IMR-90 (cell line): ENCODE data around the gene AGPAT1. TPM values are rescaled to one million over a fixed set of nuclear protein-coding genes. Genes with fewer than 3 reads are reported as not detected.

Experiments used
- ATAC-seq: fragments of 200-7000 bp; cut with Tn5 transposase; 2 replicates; pipeline ENCODE4 v1.9.1; 2020; ENCODE audit warnings: low read depth, mild to moderate bottlenecking, moderate library complexity
- BruUV-seq: library from RNA; stranded (reverse); fragments of 400-500 nt; replicated peaks from 2 replicates; lab custom pipeline; 2021; lab: Mats Ljungman, UMichigan
- CTCF ChIA-PET: fragments of 300-600 bp; formaldehyde crosslinking; extraction: SDS; loops from one replicate; lab custom pipeline; 2021; ENCODE audit warnings: antibody characterized with exemption; lab: Yijun Ruan, JAX
- POLR2A ChIA-PET: fragments of 300-600 bp; sonication (Branson Sonifier 250); formaldehyde crosslinking; loops from one replicate; lab custom pipeline; 2022; ENCODE audit warnings: antibody characterized with exemption; ENCODE audit not compliant: unreplicated experiment; lab: Charles Lee
- DNase-seq: peaks from one replicate; pipeline ENCODE4 v3.0.0; 2013
- H2AFZ ChIP-seq: replicated peaks from 2 replicates; pipeline ENCODE3; 2013; ENCODE audit warnings: low read length, mild to moderate bottlenecking; ENCODE audit not compliant: poor library complexity
- H2AK5ac ChIP-seq: 2 replicates; pipeline ENCODE4 v1.6.1; 2013; ENCODE audit warnings: low read depth, low read length, inconsistent platforms
- H2AK9ac ChIP-seq: replicated peaks from 2 replicates; pipeline ENCODE3; 2013; ENCODE audit warnings: mild to moderate bottlenecking, low read depth, low read length, moderate library complexity; ENCODE audit not compliant: poor library complexity
- H2BK120ac ChIP-seq: 2 replicates; pipeline ENCODE4 v1.6.1; 2013; ENCODE audit warnings: low read depth, low read length, inconsistent platforms
- H2BK15ac ChIP-seq: 3 replicates; pipeline ENCODE4 v1.6.1; 2013; ENCODE audit warnings: low read depth, low read length, inconsistent platforms
- H2BK20ac ChIP-seq: 2 replicates; pipeline ENCODE4 v1.6.1; 2013; ENCODE audit warnings: low read depth, mild to moderate bottlenecking, inconsistent platforms, low read length, moderate library complexity
- H2BK5ac ChIP-seq: 2 replicates; pipeline ENCODE4 v1.6.1; 2013; ENCODE audit warnings: mild to moderate bottlenecking, low read depth, low read length, inconsistent platforms; ENCODE audit not compliant: poor library complexity, severe bottlenecking
- H3K14ac ChIP-seq: replicated peaks from 2 replicates; pipeline ENCODE4 v1.6.1; 2013; ENCODE audit warnings: low read depth, low read length, inconsistent platforms
- H3K18ac ChIP-seq: 2 replicates; pipeline ENCODE4 v1.6.1; 2013; ENCODE audit warnings: low read depth, low read length, control low read depth
- H3K23ac ChIP-seq: 2 replicates; pipeline ENCODE4 v1.6.1; 2013; ENCODE audit warnings: low read depth, low read length, inconsistent platforms
- H3K27ac ChIP-seq: 2 replicates; pipeline ENCODE4 v1.5.1; 2013; ENCODE audit warnings: mild to moderate bottlenecking, control low read depth, low read length; ENCODE audit not compliant: insufficient read depth
- H3K27me3 ChIP-seq: 2 replicates; pipeline ENCODE4 v1.6.1; 2013; ENCODE audit warnings: low read length; ENCODE audit not compliant: control insufficient read depth, insufficient read depth
- H3K36me3 ChIP-seq: 2 replicates; pipeline ENCODE4 v1.6.1; 2013; ENCODE audit warnings: low read length, mixed read lengths; ENCODE audit not compliant: control insufficient read depth, insufficient read depth
- H3K4ac ChIP-seq: 2 replicates; pipeline ENCODE4 v1.6.1; 2013; ENCODE audit warnings: low read depth, low read length, inconsistent platforms
- H3K4me1 ChIP-seq: 2 replicates; pipeline ENCODE4 v1.6.1; 2013; ENCODE audit warnings: low read length, mixed read lengths; ENCODE audit not compliant: control insufficient read depth, insufficient read depth
- H3K4me2 ChIP-seq: 2 replicates; pipeline ENCODE4 v1.6.1; 2013; ENCODE audit warnings: low read depth, mild to moderate bottlenecking, control low read depth, low read length, moderate library complexity
- H3K4me3 ChIP-seq: 2 replicates; pipeline ENCODE4 v1.5.1; 2013; ENCODE audit warnings: low read depth, mild to moderate bottlenecking, control low read depth, low read length, moderate library complexity; ENCODE audit not compliant: insufficient read depth
- H3K56ac ChIP-seq: 2 replicates; pipeline ENCODE4 v1.6.1; 2013; ENCODE audit warnings: low read length, inconsistent platforms; ENCODE audit not compliant: insufficient read depth; ENCODE audit errors: extremely low read depth
- H3K79me1 ChIP-seq, 2 experiments: 2 replicates each; pipeline ENCODE4 v1.6.1; 2013; ENCODE audit warnings: low read length in 2 of 2, inconsistent platforms in 1 of 2, low read depth in 1 of 2
- H3K9ac ChIP-seq: 2 replicates; pipeline ENCODE4 v1.6.1; 2013; ENCODE audit warnings: low read depth, low read length, control low read depth
- H3K9me1 ChIP-seq: 2 replicates; pipeline ENCODE4 v1.6.1; 2013; ENCODE audit warnings: low read length, inconsistent platforms; ENCODE audit not compliant: insufficient read depth
- H3K9me3 ChIP-seq: 2 replicates; pipeline ENCODE4 v1.6.1; 2013; ENCODE audit warnings: low read length; ENCODE audit not compliant: control insufficient read depth, insufficient read depth
- H4K20me1 ChIP-seq: 2 replicates; pipeline ENCODE4 v1.6.1; 2013; ENCODE audit warnings: low read length, inconsistent platforms; ENCODE audit not compliant: insufficient read depth
- H4K5ac ChIP-seq: 2 replicates; pipeline ENCODE4 v1.6.1; 2013; ENCODE audit warnings: mild to moderate bottlenecking, low read depth, low read length, control low read depth
- H4K8ac ChIP-seq, 2 experiments: 2 replicates each; pipeline ENCODE4 v1.6.1; 2013; ENCODE audit warnings: low read depth in 2 of 2, low read length in 2 of 2, control low read depth in 1 of 2, inconsistent platforms in 1 of 2
- H4K91ac ChIP-seq: 2 replicates; pipeline ENCODE4 v1.6.1; 2013; ENCODE audit warnings: low read depth, low read length, inconsistent platforms; ENCODE audit not compliant: insufficient read depth
- MAZ ChIP-seq: IDR thresholded peaks from 2 replicates; pipeline ENCODE4 v1.6.1; 2012; ENCODE audit warnings: low read depth, mild to moderate bottlenecking, low read length, improper control_type of control experiment, moderate library complexity, borderline replicate concordance
- MXI1 ChIP-seq: IDR thresholded peaks from 2 replicates; pipeline ENCODE4 v1.6.1; 2012; ENCODE audit warnings: low read depth, mild to moderate bottlenecking, low read length, moderate library complexity, borderline replicate concordance
- RCOR1 ChIP-seq: IDR thresholded peaks from 2 replicates; pipeline ENCODE4 v1.6.1; 2012; ENCODE audit warnings: mild to moderate bottlenecking, low read length, improper control_type of control experiment; ENCODE audit not compliant: insufficient replicate concordance
- WGBS, 2 experiments: methylation state at CpG; one replicate each; pipeline versions ENCODE4 v1.1.5 to v1.1.7; 2013; ENCODE audit warnings: missing lambda C conversion rate in 2 of 2; ENCODE audit not compliant: insufficient read length in 1 of 2; ENCODE audit errors: extremely low coverage in 2 of 2; 5-methylcytosine and 5-hydroxymethylcytosine counted together
- dilution Hi-C: fragments of 300-500 bp; cut with HindIII; formaldehyde crosslinking; loops from one replicate; pipeline ENCODE4 v1.14.3; 2018; ENCODE audit warnings: low sequenced_read_pairs; ENCODE audit not compliant: unreplicated experiment
- in situ Hi-C: fragments of 300-500 bp; cut with MboI; formaldehyde crosslinking; loops from 3 replicates; pipeline ENCODE4 v1.14.3; 2019; ENCODE audit warnings: low sequenced_read_pairs, inconsistent platforms, mixed read lengths
- intact Hi-C: fragments of 100-400 bp; cut with micrococcal nuclease; formaldehyde crosslinking; loops from 2 replicates; pipeline ENCODE4 v1.10.0; 2022
- polyA plus RNA-seq, 3 experiments: library from polyadenylated mRNA; depleted of rRNA; stranded (reverse); fragments of >200 nt; gene quantifications; 2 replicates each; pipeline ENCODE4 v1.2.3, GENCODE V29; 2012; ENCODE audit warnings: low replicate concordance in 1 of 3
- total RNA-seq: library from RNA; depleted of rRNA; stranded (reverse); fragments of >200 nt; gene quantifications from 2 replicates; pipeline ENCODE4 v1.2.3, GENCODE V29; 2012

Gene AGPAT1
- total and polyA plus RNA-seq, 2 of the 4 experiments (the other 2 are of a cell fraction): 27.2 to 116 TPM

DNA sequence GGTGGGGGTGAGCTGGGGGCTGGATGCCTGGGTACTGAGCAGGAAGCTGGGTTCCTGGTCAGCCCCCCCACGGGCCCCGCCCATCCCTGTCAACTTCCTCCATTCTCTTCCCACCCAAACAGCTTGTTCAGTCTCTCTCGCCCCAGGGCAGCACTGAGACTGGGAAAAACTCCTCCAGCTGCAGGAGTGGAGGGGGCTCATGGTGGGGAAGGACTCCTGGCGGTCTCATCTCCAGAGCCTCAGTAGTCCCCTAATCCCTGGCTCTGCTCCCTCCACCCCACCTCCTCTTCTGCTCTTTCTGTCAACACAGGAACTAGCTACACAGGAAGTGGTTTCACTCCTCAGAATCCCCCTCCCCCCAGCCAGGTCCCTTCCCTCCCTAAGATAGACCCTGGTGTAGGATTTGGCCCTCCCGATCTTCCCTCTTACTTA lies 16.7 kb upstream of the AGPAT1 start, which contains the start of gene GPSM3:
GPSM3 (minus strand) TSS at position 36 of the 432 bp plus-strand sequence. CDS start 130 bp downstream, outside the sequence.
- in situ Hi-C loops: loop anchor here (5.0 to 25.0 kb wide), 2 partner anchors 75 to 770 kb away; partner anchors contain the start of genes BRD2 and HLA-DMA
- Histone ChIP-seq H2AK5ac (peak within 1 kb of the TSS; percentile 100), H3K4me3 (no peak within 1 kb of the TSS)

More for the DNA sequence above, 16.7 kb upstream of the AGPAT1 start, which contains the start of gene GPSM3:
- H4K8ac ChIP-seq: peak within 1 kb of the TSS; percentile 77 to 97
- TF ChIP-seq MXI1 (no peak), MAZ (no peak), RCOR1 (no peak)
- dilution Hi-C loops: no loop called here
- H2AFZ ChIP-seq: peak within 1 kb of the TSS; percentile 88
- H3K56ac ChIP-seq: peak within 1 kb of the TSS; percentile 42
- H2BK120ac ChIP-seq: peak within 1 kb of the TSS; percentile 93
- no peaks in the 10 kb centered on the region for H3K27me3 ChIP-seq
- POLR2A ChIA-PET: no interaction called here
- peak within 1 kb of the TSS; percentile 84 for H2BK20ac ChIP-seq
- H4K5ac ChIP-seq: peak within 1 kb of the TSS; percentile 100
- peak within 1 kb of the TSS; percentile 94; the same call in 1 of the 2 replicates for H3K23ac ChIP-seq
- no TSS peak for BruUV-seq
- peak within 1 kb of the TSS; percentile 95 for H2BK5ac ChIP-seq
- H2BK15ac ChIP-seq: peak within 1 kb of the TSS; percentile 90
- peak within 1 kb of the TSS; percentile 98 for H3K18ac ChIP-seq
- H4K91ac ChIP-seq: peak within 1 kb of the TSS; percentile 97
- peaks cover 15% of the 10 kb centered on the region for H3K4me1 ChIP-seq
- H2AK9ac ChIP-seq: peak within 1 kb of the TSS; percentile 98
- peak within 1 kb of the TSS; percentile 98 for H3K4ac ChIP-seq
- peaks cover 4% of the 10 kb centered on the region for H3K36me3 ChIP-seq
- no peaks in the 10 kb centered on the region for H3K9me3 ChIP-seq
- H3K14ac ChIP-seq: peak within 1 kb of the TSS; percentile 96
- no peaks in the 10 kb centered on the region for H4K20me1 ChIP-seq
- peaks cover 25% of the 10 kb centered on the region for H3K9me1 ChIP-seq
- H3K9ac ChIP-seq: peak within 1 kb of the TSS; percentile 58
- ATAC-seq (no peak), DNase-seq (peak; percentile 36)
- peaks cover 20 to 61% of the 10 kb centered on the region in 2 experiments for H3K79me1 ChIP-seq
- H3K27ac ChIP-seq: peak within 1 kb of the TSS; percentile 92
- intact Hi-C loops: no loop called here
- peak within 1 kb of the TSS; percentile 87 for H3K4me2 ChIP-seq
- WGBS, 2 experiments: no CpG with 5 or more reads among the region's 5 CpGs
- CTCF ChIA-PET: no interaction called here
